Keratinocyte (primary cell): ENCODE measurements around the gene PARK7.

Source experiments
- CTCF ChIP-seq, 3 experiments: IDR thresholded peaks in 1 of 3; conservative IDR thresholded peaks in 1 of 3; optimal IDR thresholded peaks in 1 of 3; 2 replicates in 2 of 3; 3 replicates in 1 of 3; pipeline versions ENCODE3 to v1.5.1; 2011; ENCODE audit warnings: low read length in 3 of 3, mild to moderate bottlenecking in 3 of 3, moderate library complexity in 2 of 3, control low read depth in 1 of 3, inconsistent platforms in 1 of 3; ENCODE audit not compliant: insufficient read depth in 2 of 3; ENCODE audit errors: extremely low read depth in 1 of 3
- EZH2 ChIP-seq: IDR thresholded peaks from one replicate; pipeline ENCODE4 v1.6.1; 2012; ENCODE audit warnings: inconsistent platforms, mild to moderate bottlenecking, low read length, moderate library complexity

- TF ChIP-seq CTCF (optimal IDR thresholded peaks at IDR 0.05 in 1 of 3, IDR thresholded peaks at IDR 0.05 in 1 of 3, conservative IDR thresholded peaks at IDR 0.05 in 1 of 3; ENCODE audit: extremely low read depth in 1 of 3, insufficient read depth in 2 of 3, low read length in 3 of 3) = no peak
- TF ChIP-seq EZH2 = no peak
Observed at GRCh38 chr1:7988576-7988975, 27.1 kb downstream of the PARK7 start.
